HEK293 (cell line): ENCODE data around the gene IFRD2.
A peak's percentile ranks its signal among the peaks of the same experiment; 100 is the strongest.

Source experiments
- FEZF1 ChIP-seq: fragments of 450-650 bp; formaldehyde crosslinking; IDR thresholded peaks from 2 replicates; pipeline ENCODE4 v1.5.1; 2016; ENCODE audit warnings: missing biosample characterization, missing genetic modification characterization
- GFI1B ChIP-seq: fragments of 450-650 bp; formaldehyde crosslinking; IDR thresholded peaks from 2 replicates; pipeline ENCODE4 v1.5.1; 2016; ENCODE audit warnings: missing biosample characterization, missing genetic modification characterization
- GLIS2 ChIP-seq: fragments of 450-650 bp; formaldehyde crosslinking; IDR thresholded peaks from 2 replicates; pipeline ENCODE4 v1.5.1; 2016; ENCODE audit warnings: missing biosample characterization, missing genetic modification characterization
- IKZF3 ChIP-seq: fragments of 450-650 bp; IDR thresholded peaks from 2 replicates; pipeline ENCODE4 v1.5.0; 2018; ENCODE audit warnings: missing biosample characterization, mild to moderate bottlenecking, missing genetic modification characterization, moderate library complexity
- KLF16 ChIP-seq: fragments of 450-650 bp; formaldehyde crosslinking; IDR thresholded peaks from 2 replicates; pipeline ENCODE4 v1.5.1; 2017; ENCODE audit warnings: missing biosample characterization, missing genetic modification characterization
- OVOL3 ChIP-seq: fragments of 450-650 bp; formaldehyde crosslinking; IDR thresholded peaks from 2 replicates; pipeline ENCODE4 v1.5.1; 2016; ENCODE audit warnings: missing biosample characterization, missing genetic modification characterization
- SP2 ChIP-seq: fragments of 450-650 bp; formaldehyde crosslinking; IDR thresholded peaks from 2 replicates; pipeline ENCODE4 v1.5.1; 2016; ENCODE audit warnings: missing biosample characterization, missing genetic modification characterization
- ZNF202 ChIP-seq: fragments of 450-650 bp; formaldehyde crosslinking; IDR thresholded peaks from 2 replicates; pipeline ENCODE4 v1.5.1; 2016; ENCODE audit warnings: missing biosample characterization, missing genetic modification characterization, borderline replicate concordance
- ZNF211 ChIP-seq: fragments of 450-650 bp; formaldehyde crosslinking; IDR thresholded peaks from 2 replicates; pipeline ENCODE4 v1.5.1; 2016; ENCODE audit warnings: low read depth, missing biosample characterization, missing genetic modification characterization
- ZNF350 ChIP-seq: fragments of 450-650 bp; formaldehyde crosslinking; IDR thresholded peaks from 2 replicates; pipeline ENCODE4 v1.5.0; 2017; ENCODE audit warnings: missing biosample characterization, mild to moderate bottlenecking, missing genetic modification characterization
- ZNF37A ChIP-seq: fragments of 450-650 bp; IDR thresholded peaks from 2 replicates; pipeline ENCODE4 v1.5.1; 2018; ENCODE audit warnings: missing biosample characterization, missing genetic modification characterization
- ZNF391 ChIP-seq: fragments of 450-650 bp; formaldehyde crosslinking; IDR thresholded peaks from 2 replicates; pipeline ENCODE4 v1.5.1; 2016; ENCODE audit warnings: low read depth, missing biosample characterization, missing genetic modification characterization, borderline replicate concordance
- ZNF416 ChIP-seq: fragments of 450-650 bp; formaldehyde crosslinking; IDR thresholded peaks from 2 replicates; pipeline ENCODE4 v1.5.1; 2016; ENCODE audit warnings: missing biosample characterization, missing genetic modification characterization
- ZNF473 ChIP-seq: fragments of 450-650 bp; formaldehyde crosslinking; IDR thresholded peaks from 2 replicates; pipeline ENCODE4 v1.5.1; 2017; ENCODE audit warnings: missing biosample characterization, missing genetic modification characterization
- ZNF544 ChIP-seq: fragments of 450-650 bp; formaldehyde crosslinking; IDR thresholded peaks from 2 replicates; pipeline ENCODE4 v1.5.0; 2017; ENCODE audit warnings: missing biosample characterization, missing genetic modification characterization
- ZNF548 ChIP-seq: fragments of 450-650 bp; formaldehyde crosslinking; IDR thresholded peaks from 2 replicates; pipeline ENCODE4 v1.5.1; 2016; ENCODE audit warnings: missing biosample characterization, missing genetic modification characterization
- ZNF555 ChIP-seq: fragments of 450-650 bp; formaldehyde crosslinking; conservative IDR thresholded peaks from 2 replicates; pipeline ENCODE4 v1.5.1; 2017; ENCODE audit warnings: missing biosample characterization, mild to moderate bottlenecking, missing genetic modification characterization, inconsistent platforms
- ZNF560 ChIP-seq: fragments of 450-650 bp; formaldehyde crosslinking; IDR thresholded peaks from 2 replicates; pipeline ENCODE4 v1.5.1; 2017; ENCODE audit warnings: missing biosample characterization, missing genetic modification characterization, borderline replicate concordance
- ZNF585B ChIP-seq: fragments of 450-650 bp; formaldehyde crosslinking; IDR thresholded peaks from 2 replicates; pipeline ENCODE4 v1.5.1; 2016; ENCODE audit warnings: missing biosample characterization, missing genetic modification characterization
- ZNF596 ChIP-seq: fragments of 450-650 bp; IDR thresholded peaks from 2 replicates; pipeline ENCODE4 v1.5.0; 2018; ENCODE audit warnings: missing biosample characterization, mild to moderate bottlenecking, missing genetic modification characterization, moderate library complexity
- ZNF624 ChIP-seq: fragments of 450-650 bp; formaldehyde crosslinking; IDR thresholded peaks from 2 replicates; pipeline ENCODE4 v1.5.1; 2017; ENCODE audit warnings: missing biosample characterization, missing genetic modification characterization
- ZNF776 ChIP-seq: fragments of 450-650 bp; formaldehyde crosslinking; IDR thresholded peaks from 2 replicates; pipeline ENCODE4 v1.5.0; 2017; ENCODE audit warnings: missing biosample characterization, missing genetic modification characterization, borderline replicate concordance
- ZXDB ChIP-seq: fragments of 450-650 bp; formaldehyde crosslinking; IDR thresholded peaks from 2 replicates; pipeline ENCODE4 v1.5.1; 2016; ENCODE audit warnings: missing biosample characterization, missing genetic modification characterization
- TF ChIP-seq, protein P1 (sequence below): fragments of 450-650 bp; IDR thresholded peaks from 2 replicates; pipeline ENCODE4 v1.5.1; 2018; ENCODE audit warnings: missing biosample characterization, mild to moderate bottlenecking, missing genetic modification characterization
- TF ChIP-seq, protein P2 (sequence below): fragments of 450-650 bp; formaldehyde crosslinking; IDR thresholded peaks from 2 replicates; pipeline ENCODE4 v1.5.1; 2017; ENCODE audit warnings: missing biosample characterization, missing genetic modification characterization
- TF ChIP-seq, protein P3 (sequence below): fragments of 450-650 bp; formaldehyde crosslinking; IDR thresholded peaks from 2 replicates; pipeline ENCODE4 v1.5.1; 2016; ENCODE audit warnings: missing biosample characterization, missing genetic modification characterization
- TF ChIP-seq, protein P4 (sequence below): fragments of 450-650 bp; formaldehyde crosslinking; IDR thresholded peaks from 2 replicates; pipeline ENCODE4 v1.5.1; 2016; ENCODE audit warnings: missing biosample characterization, missing genetic modification characterization, low read depth
- TF ChIP-seq, protein P5 (sequence below): fragments of 450-650 bp; formaldehyde crosslinking; IDR thresholded peaks from 2 replicates; pipeline ENCODE4 v1.5.1; 2016; ENCODE audit warnings: missing biosample characterization, missing genetic modification characterization
- TF ChIP-seq, protein P6 (sequence below): fragments of 450-650 bp; formaldehyde crosslinking; IDR thresholded peaks from 2 replicates; pipeline ENCODE4 v1.5.1; 2016; ENCODE audit warnings: missing biosample characterization, missing genetic modification characterization
- TF ChIP-seq, protein P7 (sequence below): IDR thresholded peaks from 2 replicates; pipeline ENCODE4 v1.6.1; 2011; ENCODE audit warnings: mild to moderate bottlenecking, low read depth, low read length, borderline replicate concordance

IFRD2 gene

DNA sequence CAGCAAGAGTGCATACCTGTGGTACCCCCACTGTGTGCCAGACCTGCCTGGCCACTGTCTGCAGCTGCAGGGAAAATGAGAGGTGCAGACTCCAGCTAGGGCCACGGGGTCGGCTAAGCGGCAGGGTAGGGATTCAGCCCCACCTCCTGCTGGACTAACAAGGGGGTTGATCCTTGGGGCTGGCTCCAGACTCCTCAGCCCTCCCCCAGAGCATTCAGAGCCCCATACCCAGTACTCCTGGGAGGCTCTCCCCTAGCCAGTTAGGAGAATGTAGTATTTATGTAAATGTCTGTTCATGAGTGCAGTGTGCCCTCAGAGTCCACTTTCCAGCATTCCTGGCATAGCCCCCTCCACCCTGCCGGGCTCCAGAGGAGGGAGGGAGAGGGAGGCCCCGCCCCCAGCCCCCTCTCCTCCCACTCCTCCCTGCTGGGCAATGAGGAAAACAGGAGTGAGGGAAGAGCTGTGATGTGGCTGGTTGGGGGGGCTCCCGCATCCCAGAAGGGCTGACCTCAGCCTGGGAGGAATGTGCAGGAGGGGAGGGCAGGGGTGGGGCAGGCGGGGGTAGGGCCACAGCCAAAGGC is 27.8 kb downstream of the IFRD2 start (continued):
- TF ChIP-seq, protein P1, sequence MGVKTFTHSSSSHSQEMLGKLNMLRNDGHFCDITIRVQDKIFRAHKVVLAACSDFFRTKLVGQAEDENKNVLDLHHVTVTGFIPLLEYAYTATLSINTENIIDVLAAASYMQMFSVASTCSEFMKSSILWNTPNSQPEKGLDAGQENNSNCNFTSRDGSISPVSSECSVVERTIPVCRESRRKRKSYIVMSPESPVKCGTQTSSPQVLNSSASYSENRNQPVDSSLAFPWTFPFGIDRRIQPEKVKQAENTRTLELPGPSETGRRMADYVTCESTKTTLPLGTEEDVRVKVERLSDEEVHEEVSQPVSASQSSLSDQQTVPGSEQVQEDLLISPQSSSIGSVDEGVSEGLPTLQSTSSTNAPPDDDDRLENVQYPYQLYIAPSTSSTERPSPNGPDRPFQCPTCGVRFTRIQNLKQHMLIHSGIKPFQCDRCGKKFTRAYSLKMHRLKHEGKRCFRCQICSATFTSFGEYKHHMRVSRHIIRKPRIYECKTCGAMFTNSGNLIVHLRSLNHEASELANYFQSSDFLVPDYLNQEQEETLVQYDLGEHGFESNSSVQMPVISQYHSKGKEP = no peak
- TF ChIP-seq ZNF596 (tag by site-specific recombination) = no peak
- TF ChIP-seq ZNF555 (tag by site-specific recombination) = no peak
- TF ChIP-seq ZNF585B (tag by site-specific recombination) = no peak
- TF ChIP-seq, protein P2, sequence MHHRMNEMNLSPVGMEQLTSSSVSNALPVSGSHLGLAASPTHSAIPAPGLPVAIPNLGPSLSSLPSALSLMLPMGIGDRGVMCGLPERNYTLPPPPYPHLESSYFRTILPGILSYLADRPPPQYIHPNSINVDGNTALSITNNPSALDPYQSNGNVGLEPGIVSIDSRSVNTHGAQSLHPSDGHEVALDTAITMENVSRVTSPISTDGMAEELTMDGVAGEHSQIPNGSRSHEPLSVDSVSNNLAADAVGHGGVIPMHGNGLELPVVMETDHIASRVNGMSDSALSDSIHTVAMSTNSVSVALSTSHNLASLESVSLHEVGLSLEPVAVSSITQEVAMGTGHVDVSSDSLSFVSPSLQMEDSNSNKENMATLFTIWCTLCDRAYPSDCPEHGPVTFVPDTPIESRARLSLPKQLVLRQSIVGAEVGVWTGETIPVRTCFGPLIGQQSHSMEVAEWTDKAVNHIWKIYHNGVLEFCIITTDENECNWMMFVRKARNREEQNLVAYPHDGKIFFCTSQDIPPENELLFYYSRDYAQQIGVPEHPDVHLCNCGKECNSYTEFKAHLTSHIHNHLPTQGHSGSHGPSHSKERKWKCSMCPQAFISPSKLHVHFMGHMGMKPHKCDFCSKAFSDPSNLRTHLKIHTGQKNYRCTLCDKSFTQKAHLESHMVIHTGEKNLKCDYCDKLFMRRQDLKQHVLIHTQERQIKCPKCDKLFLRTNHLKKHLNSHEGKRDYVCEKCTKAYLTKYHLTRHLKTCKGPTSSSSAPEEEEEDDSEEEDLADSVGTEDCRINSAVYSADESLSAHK (tag by site-specific recombination) = no peak
- TF ChIP-seq, protein P3, sequence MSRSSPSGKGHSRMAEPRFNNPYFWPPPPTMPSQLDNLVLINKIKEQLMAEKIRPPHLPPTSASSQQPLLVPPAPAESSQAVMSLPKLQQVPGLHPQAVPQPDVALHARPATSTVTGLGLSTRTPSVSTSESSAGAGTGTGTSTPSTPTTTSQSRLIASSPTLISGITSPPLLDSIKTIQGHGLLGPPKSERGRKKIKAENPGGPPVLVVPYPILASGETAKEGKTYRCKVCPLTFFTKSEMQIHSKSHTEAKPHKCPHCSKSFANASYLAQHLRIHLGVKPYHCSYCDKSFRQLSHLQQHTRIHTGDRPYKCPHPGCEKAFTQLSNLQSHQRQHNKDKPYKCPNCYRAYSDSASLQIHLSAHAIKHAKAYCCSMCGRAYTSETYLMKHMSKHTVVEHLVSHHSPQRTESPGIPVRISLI (tag by site-specific recombination) = no peak
- TF ChIP-seq ZNF350 (tag by site-specific recombination) = no peak
- no peak for TF ChIP-seq GFI1B (tag by site-specific recombination)
- TF ChIP-seq, protein P4, sequence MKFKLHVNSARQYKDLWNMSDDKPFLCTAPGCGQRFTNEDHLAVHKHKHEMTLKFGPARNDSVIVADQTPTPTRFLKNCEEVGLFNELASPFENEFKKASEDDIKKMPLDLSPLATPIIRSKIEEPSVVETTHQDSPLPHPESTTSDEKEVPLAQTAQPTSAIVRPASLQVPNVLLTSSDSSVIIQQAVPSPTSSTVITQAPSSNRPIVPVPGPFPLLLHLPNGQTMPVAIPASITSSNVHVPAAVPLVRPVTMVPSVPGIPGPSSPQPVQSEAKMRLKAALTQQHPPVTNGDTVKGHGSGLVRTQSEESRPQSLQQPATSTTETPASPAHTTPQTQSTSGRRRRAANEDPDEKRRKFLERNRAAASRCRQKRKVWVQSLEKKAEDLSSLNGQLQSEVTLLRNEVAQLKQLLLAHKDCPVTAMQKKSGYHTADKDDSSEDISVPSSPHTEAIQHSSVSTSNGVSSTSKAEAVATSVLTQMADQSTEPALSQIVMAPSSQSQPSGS = no peak
- TF ChIP-seq ZNF776 = no peak
- peak; percentile 50; the same call in 1 of the 2 replicates for TF ChIP-seq GLIS2 (tag by site-specific recombination)
- TF ChIP-seq OVOL3 (tag by site-specific recombination) = no peak
- TF ChIP-seq ZNF211 (tag by site-specific recombination) = no peak
- TF ChIP-seq ZNF202 (tag by site-specific recombination) = no peak
- TF ChIP-seq SP2 (tag by site-specific recombination) = peak; percentile 70
- TF ChIP-seq, protein P5, sequence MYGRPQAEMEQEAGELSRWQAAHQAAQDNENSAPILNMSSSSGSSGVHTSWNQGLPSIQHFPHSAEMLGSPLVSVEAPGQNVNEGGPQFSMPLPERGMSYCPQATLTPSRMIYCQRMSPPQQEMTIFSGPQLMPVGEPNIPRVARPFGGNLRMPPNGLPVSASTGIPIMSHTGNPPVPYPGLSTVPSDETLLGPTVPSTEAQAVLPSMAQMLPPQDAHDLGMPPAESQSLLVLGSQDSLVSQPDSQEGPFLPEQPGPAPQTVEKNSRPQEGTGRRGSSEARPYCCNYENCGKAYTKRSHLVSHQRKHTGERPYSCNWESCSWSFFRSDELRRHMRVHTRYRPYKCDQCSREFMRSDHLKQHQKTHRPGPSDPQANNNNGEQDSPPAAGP (tag by site-specific recombination) = peak; percentile 89
- TF ChIP-seq ZNF391 = no peak
- TF ChIP-seq IKZF3 = peak; percentile 86
- TF ChIP-seq, protein P6, sequence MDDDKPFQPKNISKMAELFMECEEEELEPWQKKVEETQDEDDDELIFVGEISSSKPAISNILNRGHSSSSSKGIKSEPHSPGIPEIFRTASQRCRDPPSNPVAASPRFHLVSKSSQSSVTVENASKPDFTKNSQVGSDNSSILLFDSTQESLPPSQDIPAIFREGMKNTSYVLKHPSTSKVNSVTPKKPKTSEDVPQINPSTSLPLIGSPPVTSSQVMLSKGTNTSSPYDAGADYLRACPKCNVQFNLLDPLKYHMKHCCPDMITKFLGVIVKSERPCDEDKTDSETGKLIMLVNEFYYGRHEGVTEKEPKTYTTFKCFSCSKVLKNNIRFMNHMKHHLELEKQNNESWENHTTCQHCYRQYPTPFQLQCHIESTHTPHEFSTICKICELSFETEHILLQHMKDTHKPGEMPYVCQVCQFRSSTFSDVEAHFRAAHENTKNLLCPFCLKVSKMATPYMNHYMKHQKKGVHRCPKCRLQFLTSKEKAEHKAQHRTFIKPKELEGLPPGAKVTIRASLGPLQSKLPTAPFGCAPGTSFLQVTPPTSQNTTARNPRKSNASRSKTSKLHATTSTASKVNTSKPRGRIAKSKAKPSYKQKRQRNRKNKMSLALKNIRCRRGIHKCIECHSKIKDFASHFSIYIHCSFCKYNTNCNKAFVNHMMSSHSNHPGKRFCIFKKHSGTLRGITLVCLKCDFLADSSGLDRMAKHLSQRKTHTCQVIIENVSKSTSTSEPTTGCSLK = no peak
- no peak for TF ChIP-seq ZNF560 (tag by site-specific recombination)
- no peak for TF ChIP-seq KLF16
- TF ChIP-seq, protein P7, sequence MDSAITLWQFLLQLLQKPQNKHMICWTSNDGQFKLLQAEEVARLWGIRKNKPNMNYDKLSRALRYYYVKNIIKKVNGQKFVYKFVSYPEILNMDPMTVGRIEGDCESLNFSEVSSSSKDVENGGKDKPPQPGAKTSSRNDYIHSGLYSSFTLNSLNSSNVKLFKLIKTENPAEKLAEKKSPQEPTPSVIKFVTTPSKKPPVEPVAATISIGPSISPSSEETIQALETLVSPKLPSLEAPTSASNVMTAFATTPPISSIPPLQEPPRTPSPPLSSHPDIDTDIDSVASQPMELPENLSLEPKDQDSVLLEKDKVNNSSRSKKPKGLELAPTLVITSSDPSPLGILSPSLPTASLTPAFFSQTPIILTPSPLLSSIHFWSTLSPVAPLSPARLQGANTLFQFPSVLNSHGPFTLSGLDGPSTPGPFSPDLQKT = no peak
- TF ChIP-seq ZNF416 (tag by site-specific recombination) = no peak
- no peak for TF ChIP-seq ZNF624 (tag by site-specific recombination)
- TF ChIP-seq ZNF544 (tag by site-specific recombination) = no peak
- peak; percentile 98 for TF ChIP-seq ZXDB (tag by site-specific recombination)
- no peak for TF ChIP-seq FEZF1
- no peak for TF ChIP-seq ZNF37A (tag by site-specific recombination)
- no peak for TF ChIP-seq ZNF548 (tag by site-specific recombination)
- TF ChIP-seq ZNF473 (tag by site-specific recombination) = no peak
